ENCODE results near the gene HOXC12. TPM values are rescaled to one million over a fixed set of nuclear protein-coding genes. Genes with fewer than 3 reads are reported as not detected.

The HOXC12 gene
- polyA plus RNA-seq, 1 experiment, result 0.06 TPM

DNA sequence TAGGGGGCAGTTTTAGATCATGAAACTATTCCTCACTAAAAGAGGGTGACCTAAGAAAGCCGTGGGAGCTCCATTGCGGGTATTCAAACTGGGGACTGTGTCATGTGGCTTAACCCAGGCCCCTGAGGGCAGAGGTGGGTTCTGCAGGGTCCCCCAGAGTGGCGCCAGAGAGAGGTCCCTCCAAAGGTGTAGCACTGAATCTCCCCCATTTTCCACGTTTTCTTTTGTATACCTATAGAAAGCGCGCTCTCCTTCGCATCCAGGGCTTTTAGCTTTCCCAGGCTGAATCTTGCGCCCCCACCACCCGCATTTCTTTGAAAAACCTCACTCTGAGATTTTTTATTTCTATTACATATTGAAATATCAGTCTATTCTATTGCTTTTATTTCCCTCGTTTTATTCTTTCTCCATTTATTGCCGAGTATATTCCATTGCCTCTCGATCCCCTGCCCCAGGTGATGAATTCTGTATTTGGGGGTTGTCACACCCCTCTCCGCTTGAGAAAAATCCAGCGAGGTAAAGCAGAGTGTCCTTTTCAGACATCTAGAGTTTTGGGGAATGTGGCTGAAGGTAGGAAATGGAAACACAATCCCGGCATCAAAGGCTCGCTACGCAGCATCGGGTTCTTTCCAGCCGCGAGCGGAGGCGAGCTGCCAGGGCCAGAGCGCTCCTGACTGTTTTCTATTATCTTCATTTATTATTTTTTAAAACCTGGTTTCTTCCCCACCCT, 16.9 kb upstream of the HOXC12 start:
- CTCF ChIA-PET, result interaction anchor here (0.7 to 1.4 kb wide), 4 partner anchors 11 to 191 kb away, joined by 3 to 7 read pairs (median 3); partner anchors contain the start of gene HOXC10
- POLR2A ChIA-PET, result no interaction called here

GRCh38 chr12:53938326-53939140, 16.2 kb upstream of the HOXC12 start, which contains the start of gene HOXC13:
Gene HOXC13, plus strand, starts transcription at chr12:53938831. Its CDS starts 76 bp downstream, at chr12:53938907.
- TF ChIP-seq, protein P1, sequence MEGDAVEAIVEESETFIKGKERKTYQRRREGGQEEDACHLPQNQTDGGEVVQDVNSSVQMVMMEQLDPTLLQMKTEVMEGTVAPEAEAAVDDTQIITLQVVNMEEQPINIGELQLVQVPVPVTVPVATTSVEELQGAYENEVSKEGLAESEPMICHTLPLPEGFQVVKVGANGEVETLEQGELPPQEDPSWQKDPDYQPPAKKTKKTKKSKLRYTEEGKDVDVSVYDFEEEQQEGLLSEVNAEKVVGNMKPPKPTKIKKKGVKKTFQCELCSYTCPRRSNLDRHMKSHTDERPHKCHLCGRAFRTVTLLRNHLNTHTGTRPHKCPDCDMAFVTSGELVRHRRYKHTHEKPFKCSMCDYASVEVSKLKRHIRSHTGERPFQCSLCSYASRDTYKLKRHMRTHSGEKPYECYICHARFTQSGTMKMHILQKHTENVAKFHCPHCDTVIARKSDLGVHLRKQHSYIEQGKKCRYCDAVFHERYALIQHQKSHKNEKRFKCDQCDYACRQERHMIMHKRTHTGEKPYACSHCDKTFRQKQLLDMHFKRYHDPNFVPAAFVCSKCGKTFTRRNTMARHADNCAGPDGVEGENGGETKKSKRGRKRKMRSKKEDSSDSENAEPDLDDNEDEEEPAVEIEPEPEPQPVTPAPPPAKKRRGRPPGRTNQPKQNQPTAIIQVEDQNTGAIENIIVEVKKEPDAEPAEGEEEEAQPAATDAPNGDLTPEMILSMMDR (IDR thresholded peaks at IDR 0.05; ENCODE audit: insufficient read depth, low read depth, low read length), result no peak
- DNase-seq (ENCODE audit: low read depth), result peak; percentile 70
- ChIA-PET POLR2A (no interaction called here), CTCF (interaction anchor here (0.6 to 1.5 kb wide), 6 partner anchors 12 to 497 kb away, joined by 3 to 7 read pairs (median 4); partner anchors contain the start of gene HOXC10)
- H3K36me3 ChIP-seq (ENCODE audit: control insufficient read depth, insufficient read depth, low read length), result no peaks in the 10 kb centered on the region
- H3K27me3 ChIP-seq (ENCODE audit: control insufficient read depth, insufficient read depth, low read length), result peaks cover 73% of the 10 kb centered on the region
- H3K4me3 ChIP-seq (ENCODE audit: low read depth, low read length), result peak within 1 kb of the TSS; percentile 44

More for the DNA sequence above, 16.9 kb upstream of the HOXC12 start:
- Histone ChIP-seq H3K27me3 (ENCODE audit: control insufficient read depth, insufficient read depth, low read length) (peaks cover 74% of the 10 kb centered on the region), H3K36me3 (ENCODE audit: control insufficient read depth, insufficient read depth, low read length) (no peaks in the 10 kb centered on the region), H3K4me3 (ENCODE audit: low read depth, low read length) (0 out of 2 replicates have a peak overlapping the region, but pooled peaks have one; percentile 17)
- TF ChIP-seq, protein P1 (IDR thresholded peaks at IDR 0.05; ENCODE audit: insufficient read depth, low read depth, low read length), result no peak
- DNase-seq (ENCODE audit: low read depth), result no peak

GRCh38 chr12:53939141-53940108, 15.3 kb upstream of the HOXC12 start:
- ChIA-PET POLR2A (no interaction called here), CTCF (interaction anchor here (0.6 to 1.5 kb wide), 4 partner anchors 28 to 496 kb away, joined by 3 to 5 read pairs (median 4); partner anchors contain the start of gene HOXC5)
- DNase-seq (ENCODE audit: low read depth), result no peak
- Histone ChIP-seq H3K27me3 (ENCODE audit: control insufficient read depth, insufficient read depth, low read length) (peaks cover 71% of the 10 kb centered on the region), H3K4me3 (ENCODE audit: low read depth, low read length) (peak overlapping the region; percentile 44), H3K36me3 (ENCODE audit: control insufficient read depth, insufficient read depth, low read length) (no peaks in the 10 kb centered on the region)
- TF ChIP-seq, protein P1 (IDR thresholded peaks at IDR 0.05; ENCODE audit: insufficient read depth, low read depth, low read length), result no peak

- DNase-seq (ENCODE audit: low read depth), result no peak
- CTCF ChIA-PET, result interaction anchor here (1.3 kb wide), 1 partner anchor 267 kb away, joined by 4 read pairs; no protein-coding TSS in a partner anchor
- POLR2A ChIA-PET, result interaction anchor here (0.6 kb wide), 1 partner anchor 14 kb away, joined by 8 read pairs; the partner anchor contains the start of gene HOXC12
- TF ChIP-seq, protein P1 (IDR thresholded peaks at IDR 0.05; ENCODE audit: insufficient read depth, low read depth, low read length), result no peak
- no peaks in the 10 kb centered on the region for H3K36me3 ChIP-seq (ENCODE audit: control insufficient read depth, insufficient read depth, low read length)
- H3K4me3 ChIP-seq (ENCODE audit: low read depth, low read length), result peak overlapping the region; percentile 44; the same call in 1 of the 2 replicates
- peaks cover 69% of the 10 kb centered on the region for H3K27me3 ChIP-seq (ENCODE audit: control insufficient read depth, insufficient read depth, low read length)
Measured at GRCh38 chr12:53940443-53941014, 14.2 kb upstream of the HOXC12 start.

Data from BJ (cell line).